ENCODE measurements around the gene RBBP5. TPM values are rescaled to one million over a fixed set of nuclear protein-coding genes. Genes with fewer than 3 reads are reported as not detected.

Gene RBBP5
- total RNA-seq, 2 experiments from 2014 or later, result 14.8 to 15.6 TPM

DNA sequence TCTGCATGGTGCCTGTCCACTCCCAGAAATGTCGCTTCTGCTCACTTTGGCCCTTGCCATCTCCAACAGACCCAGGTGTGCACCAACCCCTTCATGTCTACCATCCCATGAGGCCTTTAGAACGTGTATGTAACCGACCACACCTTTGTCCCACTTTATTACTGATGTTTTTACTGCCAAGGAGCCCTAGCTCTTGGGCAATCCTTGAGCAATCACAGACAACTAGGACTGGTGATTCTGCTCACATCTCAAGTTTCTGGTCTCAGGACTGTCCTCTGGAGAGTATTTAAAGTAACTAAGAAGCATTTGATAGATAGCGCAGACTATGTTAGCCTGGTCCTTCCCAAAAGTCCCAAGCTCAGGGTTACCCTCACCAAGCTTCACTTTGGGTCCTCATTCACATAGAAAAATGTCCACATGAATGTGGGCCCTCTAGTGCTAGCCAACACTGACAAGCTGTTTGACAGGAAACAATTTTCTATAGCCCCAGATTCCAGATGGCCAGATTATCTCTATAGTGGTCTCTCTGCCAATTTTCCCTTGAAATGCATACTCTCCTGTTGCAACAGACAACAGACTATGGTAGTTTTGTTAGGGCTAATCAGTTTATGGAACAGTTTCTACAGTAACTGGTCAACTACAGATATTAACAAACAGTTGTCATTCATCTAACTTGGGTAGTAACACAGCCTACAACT is 30.6 kb downstream of the RBBP5 start:
- H3K27me3 ChIP-seq (ENCODE audit: control insufficient read depth in 1 of 2, insufficient read depth in 2 of 2, low read length in 2 of 2), result no peaks in the 10 kb centered on the region
- H3K4me3 Mint-ChIP-seq, result no peak overlapping the region
- POLR2A ChIA-PET, result no interaction called here
- H3K27me3 Mint-ChIP-seq, result no peaks in the 10 kb centered on the region
- CTCF ChIA-PET, result interaction anchor here (1.2 to 1.7 kb wide), 2 partner anchors 18 to 182 kb away, joined by 3 to 4 read pairs; no protein-coding TSS in a partner anchor
- no peak overlapping the region for H3K27ac Mint-ChIP-seq
- H3K4me3 ChIP-seq (ENCODE audit: low read length), result no peak overlapping the region
- no peak for ATAC-seq (ENCODE audit: poor library complexity)
- H3K27ac ChIP-seq (ENCODE audit: low read depth in 1 of 2, low read length in 2 of 2), result no peak overlapping the region
- intact Hi-C loops (cut with DNase I, micrococcal nuclease), result no loop called here
- H3K9me3 ChIP-seq (ENCODE audit: control insufficient read depth in 1 of 2, insufficient read depth in 1 of 2, low read length in 2 of 2), result no peaks in the 10 kb centered on the region
- peaks cover 93% of the 10 kb centered on the region for H3K36me3 Mint-ChIP-seq (ENCODE audit: low read depth)
- TF ChIP-seq, protein P1, sequence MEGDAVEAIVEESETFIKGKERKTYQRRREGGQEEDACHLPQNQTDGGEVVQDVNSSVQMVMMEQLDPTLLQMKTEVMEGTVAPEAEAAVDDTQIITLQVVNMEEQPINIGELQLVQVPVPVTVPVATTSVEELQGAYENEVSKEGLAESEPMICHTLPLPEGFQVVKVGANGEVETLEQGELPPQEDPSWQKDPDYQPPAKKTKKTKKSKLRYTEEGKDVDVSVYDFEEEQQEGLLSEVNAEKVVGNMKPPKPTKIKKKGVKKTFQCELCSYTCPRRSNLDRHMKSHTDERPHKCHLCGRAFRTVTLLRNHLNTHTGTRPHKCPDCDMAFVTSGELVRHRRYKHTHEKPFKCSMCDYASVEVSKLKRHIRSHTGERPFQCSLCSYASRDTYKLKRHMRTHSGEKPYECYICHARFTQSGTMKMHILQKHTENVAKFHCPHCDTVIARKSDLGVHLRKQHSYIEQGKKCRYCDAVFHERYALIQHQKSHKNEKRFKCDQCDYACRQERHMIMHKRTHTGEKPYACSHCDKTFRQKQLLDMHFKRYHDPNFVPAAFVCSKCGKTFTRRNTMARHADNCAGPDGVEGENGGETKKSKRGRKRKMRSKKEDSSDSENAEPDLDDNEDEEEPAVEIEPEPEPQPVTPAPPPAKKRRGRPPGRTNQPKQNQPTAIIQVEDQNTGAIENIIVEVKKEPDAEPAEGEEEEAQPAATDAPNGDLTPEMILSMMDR (IDR thresholded peaks at IDR 0.05), result no peak
- no peaks in the 10 kb centered on the region for H3K9me3 Mint-ChIP-seq
- peaks cover 86% of the 10 kb centered on the region for H3K36me3 ChIP-seq (ENCODE audit: insufficient read depth, low read length)
- DNase-seq, result no peak
- H3K4me1 ChIP-seq (ENCODE audit: insufficient read depth, low read length), result no peaks in the 10 kb centered on the region
- H3K4me1 Mint-ChIP-seq (ENCODE audit: low read depth), result no peaks in the 10 kb centered on the region

DNA sequence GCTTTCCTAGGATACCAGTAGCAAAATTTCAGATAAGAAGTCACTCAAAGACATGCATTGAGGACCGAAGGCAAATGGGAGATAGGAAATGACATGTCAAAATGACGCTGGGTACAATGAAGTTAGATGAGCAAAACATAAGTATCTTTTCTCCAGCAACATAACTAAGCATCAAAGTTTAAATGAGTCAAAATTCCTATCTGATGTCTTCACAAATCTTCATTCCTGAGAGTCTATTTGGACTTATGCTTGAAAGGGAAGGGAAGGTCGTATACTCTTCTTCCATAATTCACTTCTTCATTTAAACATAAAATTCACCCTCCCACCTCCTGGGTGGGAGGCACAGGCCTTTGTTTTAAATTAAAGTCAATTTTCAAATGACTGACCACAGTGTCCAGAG is 33.4 kb downstream of the RBBP5 start:
- CTCF ChIA-PET, result interaction anchor here (0.9 to 1.7 kb wide), 2 partner anchors 27 kb away, joined by 4 to 6 read pairs; no protein-coding TSS in a partner anchor
- no peaks in the 10 kb centered on the region for H3K9me3 Mint-ChIP-seq
- ATAC-seq (ENCODE audit: poor library complexity) (no peak), DNase-seq (no peak)
- Histone ChIP-seq H3K4me1 (ENCODE audit: insufficient read depth, low read length) (no peaks in the 10 kb centered on the region), H3K36me3 (ENCODE audit: insufficient read depth, low read length) (peaks cover 74% of the 10 kb centered on the region), H3K4me3 (ENCODE audit: low read length) (no peak overlapping the region), H3K27me3 (ENCODE audit: control insufficient read depth in 1 of 2, insufficient read depth in 2 of 2, low read length in 2 of 2) (no peaks in the 10 kb centered on the region), H3K27ac (ENCODE audit: low read depth in 1 of 2, low read length in 2 of 2) (no peak overlapping the region), H3K9me3 (ENCODE audit: control insufficient read depth in 1 of 2, insufficient read depth in 1 of 2, low read length in 2 of 2) (no peaks in the 10 kb centered on the region)
- no peaks in the 10 kb centered on the region for H3K4me1 Mint-ChIP-seq (ENCODE audit: low read depth)
- no peak overlapping the region for H3K27ac Mint-ChIP-seq
- H3K4me3 Mint-ChIP-seq, result no peak overlapping the region
- H3K36me3 Mint-ChIP-seq (ENCODE audit: low read depth), result peaks cover 92% of the 10 kb centered on the region
- H3K27me3 Mint-ChIP-seq, result no peaks in the 10 kb centered on the region
- intact Hi-C loops (cut with DNase I, micrococcal nuclease), result no loop called here
- TF ChIP-seq, protein P1 (IDR thresholded peaks at IDR 0.05), result no peak
- POLR2A ChIA-PET, result no interaction called here

DNA sequence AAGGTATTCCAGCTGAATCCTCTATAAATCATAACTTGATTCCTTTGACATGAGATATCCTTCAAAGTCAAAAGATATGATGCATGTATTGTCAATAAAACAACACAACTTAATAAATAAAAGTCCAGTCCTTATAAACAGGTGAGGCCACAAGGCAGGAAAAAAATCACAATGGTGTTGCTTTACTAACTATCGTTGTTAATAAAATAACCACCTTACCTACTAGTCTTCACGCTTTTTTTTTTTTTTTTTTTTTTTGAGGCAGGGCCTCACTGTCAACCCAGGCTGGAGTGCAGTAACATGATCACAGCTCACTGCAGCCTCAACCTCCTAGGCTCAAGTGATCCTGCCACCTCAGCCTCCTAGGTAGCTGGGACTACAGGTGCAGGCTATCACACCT is 37.4 kb downstream of the RBBP5 start, which contains the start of gene TMEM81:
TMEM81 (minus strand) TSS at position 101 of the 400 bp plus-strand sequence. CDS start 140 bp downstream, outside the sequence.
- CTCF ChIA-PET, result no interaction called here
- H3K4me3 ChIP-seq (ENCODE audit: low read length), result no peak within 1 kb of the TSS
- intact Hi-C loops (cut with DNase I, micrococcal nuclease), result no loop called here
- TF ChIP-seq, protein P1 (IDR thresholded peaks at IDR 0.05), result no peak
- Mint-ChIP-seq H3K4me3 (no peak within 1 kb of the TSS), H3K9me3 (no peaks in the 10 kb centered on the region), H3K36me3 (ENCODE audit: low read depth) (peaks cover 66% of the 10 kb centered on the region), H3K27ac (no peak within 1 kb of the TSS), H3K27me3 (no peaks in the 10 kb centered on the region), H3K4me1 (ENCODE audit: low read depth) (no peaks in the 10 kb centered on the region)
- H3K9me3 ChIP-seq (ENCODE audit: control insufficient read depth in 1 of 2, insufficient read depth in 1 of 2, low read length in 2 of 2), result no peaks in the 10 kb centered on the region
- H3K4me1 ChIP-seq (ENCODE audit: insufficient read depth, low read length), result no peaks in the 10 kb centered on the region
- peaks cover 42% of the 10 kb centered on the region for H3K36me3 ChIP-seq (ENCODE audit: insufficient read depth, low read length)
- POLR2A ChIA-PET, result no interaction called here
- H3K27me3 ChIP-seq (ENCODE audit: control insufficient read depth in 1 of 2, insufficient read depth in 2 of 2, low read length in 2 of 2), result no peaks in the 10 kb centered on the region
- no peak within 1 kb of the TSS for H3K27ac ChIP-seq (ENCODE audit: low read depth in 1 of 2, low read length in 2 of 2)
- DNase-seq, result no peak
- ATAC-seq (ENCODE audit: poor library complexity), result no peak

Measured in CD4-positive, alpha-beta T cell (primary cell).